ENCODE measurements around the gene DGLUCY.
"Not testable (repeated sequence)": the region's sequence is repeated elsewhere in the genome, so short reads cannot be mapped to it uniquely, and the experiment has no call there.

Gene DGLUCY

DNA sequence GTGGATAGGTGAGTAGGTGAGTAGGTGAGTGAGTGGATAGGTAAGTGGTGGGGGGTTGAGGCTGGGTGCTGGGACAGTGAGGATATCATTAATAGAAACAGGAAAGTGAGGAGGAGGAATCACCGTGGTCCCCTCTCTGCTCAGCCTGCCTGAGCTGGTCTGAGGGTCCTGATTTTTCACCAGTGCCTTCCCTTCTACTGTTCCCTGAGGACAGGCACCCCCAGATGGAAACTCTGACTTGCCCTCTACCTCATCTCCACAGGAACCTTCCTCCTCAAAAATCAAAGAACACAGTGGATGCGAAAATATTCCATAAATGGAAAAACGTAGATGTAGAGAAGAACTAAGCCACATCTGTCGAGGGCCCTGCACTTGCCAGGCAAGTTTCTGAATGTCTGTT lies 128.8 kb downstream of the DGLUCY start:
- no peak for DNase-seq

DNA sequence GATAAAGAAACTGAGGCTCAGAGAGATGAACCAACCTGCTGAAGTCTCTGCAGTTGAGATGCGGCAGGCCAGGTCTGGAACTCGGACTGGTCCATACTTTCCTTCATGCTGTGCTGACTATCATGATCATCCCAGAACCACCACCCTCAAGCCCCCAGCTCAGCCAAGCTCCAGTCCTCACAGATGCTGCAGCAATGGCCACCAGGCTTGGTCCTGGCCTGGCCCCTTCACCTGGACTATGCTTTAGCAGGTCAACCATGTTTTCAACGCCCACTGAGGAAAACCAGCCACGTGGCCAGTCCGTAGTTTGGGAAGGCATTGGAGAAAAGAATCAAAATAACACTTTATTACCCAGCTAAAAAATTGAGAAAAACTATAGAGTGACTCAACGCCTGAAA lies 129.2 kb downstream of the DGLUCY start:
- no peak for DNase-seq

GRCh38 chr14:91244501-91244901 lies 130.6 kb downstream of the DGLUCY start, which contains the start of gene GPR68:
TSS of gene GPR68 (minus strand) at chr14:91244704. CDS start at chr14:91235050, 9,654 bp downstream.
- DNase-seq, result no peak

- DNase-seq, result peak; percentile 71 to 82
These were observed 131.2 kb downstream of the DGLUCY start for GRCh38 chr14:91245029-91245428.

DNA sequence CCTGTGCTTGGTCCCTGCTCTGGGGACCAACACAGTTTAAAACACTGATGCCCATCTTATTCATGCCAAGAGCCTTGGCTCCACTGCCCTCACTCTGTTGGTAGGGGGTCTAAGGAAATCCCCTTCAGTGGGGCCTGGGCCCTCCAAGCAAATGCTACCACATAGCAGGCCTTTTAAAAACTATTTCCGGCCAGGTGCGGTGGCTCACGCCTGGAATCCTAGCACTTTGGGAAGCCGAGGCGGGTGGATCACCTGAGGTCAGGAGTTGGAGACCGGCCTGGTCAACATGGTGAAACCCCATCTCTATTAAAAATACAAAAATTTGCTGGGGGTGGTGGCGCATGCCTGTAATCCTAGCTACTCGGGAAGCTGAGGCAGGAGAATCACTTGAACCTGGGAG lies 131.7 kb downstream of the DGLUCY start:
- not testable (repeated sequence) for DNase-seq

DNA sequence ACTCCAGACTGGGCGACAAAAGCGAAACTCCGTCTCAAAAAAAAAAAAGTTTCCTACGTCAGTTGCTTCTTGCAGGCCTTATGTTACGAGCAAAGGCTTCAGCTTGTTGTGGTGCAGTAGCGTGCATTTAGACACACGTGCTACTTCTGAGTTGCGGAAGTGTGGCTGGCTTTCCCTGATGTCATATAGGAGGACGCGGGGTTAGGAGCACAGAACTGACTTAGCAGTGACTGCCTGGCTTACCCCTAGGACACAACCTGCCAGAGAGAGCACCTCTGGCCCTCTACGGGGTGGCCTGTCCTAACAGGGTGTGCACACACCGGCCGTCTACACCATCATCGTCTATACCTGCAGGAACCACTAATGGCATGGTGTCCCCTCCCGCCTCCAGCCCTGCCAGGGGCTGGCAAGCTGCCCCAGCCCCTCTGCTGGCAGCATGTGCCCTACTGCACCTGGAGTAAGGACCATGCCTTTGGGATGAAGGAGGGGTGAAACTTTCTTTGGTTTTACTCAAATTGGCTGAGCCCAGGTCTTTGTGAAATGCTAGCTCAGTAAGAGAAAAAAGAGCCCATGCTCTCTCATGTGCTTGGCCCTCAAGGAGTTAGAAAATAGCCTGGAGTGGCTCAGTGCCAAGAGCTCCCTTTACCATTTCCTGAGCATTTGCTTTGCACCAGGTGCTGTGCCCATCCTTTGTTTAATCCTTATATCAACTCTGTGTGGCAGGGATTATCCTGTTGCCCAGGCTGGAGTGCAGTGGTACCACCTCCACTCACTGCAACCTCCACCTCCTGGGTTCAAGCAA lies 132.4 kb downstream of the DGLUCY start:
- peak; percentile 86 to 87 for DNase-seq

DNA sequence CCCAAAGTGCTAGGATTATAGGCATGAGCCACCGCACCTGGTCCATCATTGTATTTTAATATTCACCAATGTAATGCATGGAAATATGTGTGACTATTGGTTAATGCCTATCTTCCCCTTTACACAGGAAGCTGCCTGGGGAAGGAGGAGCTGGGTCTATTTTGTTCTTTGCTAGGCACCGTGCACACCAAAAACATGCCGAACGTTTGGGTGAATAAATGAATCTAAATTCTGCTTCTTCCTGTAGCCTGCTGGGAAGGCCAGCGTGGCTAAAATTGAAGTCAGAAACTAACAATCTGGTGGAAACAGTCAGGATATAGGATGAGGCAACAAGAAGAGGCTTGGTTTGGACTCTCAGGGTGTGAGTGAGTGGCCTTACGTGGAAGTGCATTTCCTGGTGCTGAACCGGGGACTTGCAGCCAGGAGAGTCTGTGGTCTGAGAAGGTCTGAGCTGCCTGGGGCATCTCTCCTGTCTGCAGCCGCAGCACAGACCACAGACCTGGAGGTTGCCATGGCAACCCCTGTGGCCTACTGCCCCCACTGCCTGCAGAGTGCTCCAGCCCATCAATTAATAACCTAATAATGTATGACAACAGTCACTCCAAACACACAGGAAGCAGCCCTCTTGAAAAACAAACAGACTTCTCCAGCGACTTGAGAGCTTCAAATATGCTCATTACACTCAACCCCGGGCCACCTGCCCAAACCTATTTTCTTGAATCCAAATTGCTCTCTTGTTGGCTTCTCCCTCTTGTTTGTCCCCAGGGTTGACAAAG lies 136.2 kb downstream of the DGLUCY start:
- peak; percentile 68 to 72 for DNase-seq

GRCh38 chr14:91250912-91251311 lies 137.0 kb downstream of the DGLUCY start:
- DNase-seq, result no peak

DNA sequence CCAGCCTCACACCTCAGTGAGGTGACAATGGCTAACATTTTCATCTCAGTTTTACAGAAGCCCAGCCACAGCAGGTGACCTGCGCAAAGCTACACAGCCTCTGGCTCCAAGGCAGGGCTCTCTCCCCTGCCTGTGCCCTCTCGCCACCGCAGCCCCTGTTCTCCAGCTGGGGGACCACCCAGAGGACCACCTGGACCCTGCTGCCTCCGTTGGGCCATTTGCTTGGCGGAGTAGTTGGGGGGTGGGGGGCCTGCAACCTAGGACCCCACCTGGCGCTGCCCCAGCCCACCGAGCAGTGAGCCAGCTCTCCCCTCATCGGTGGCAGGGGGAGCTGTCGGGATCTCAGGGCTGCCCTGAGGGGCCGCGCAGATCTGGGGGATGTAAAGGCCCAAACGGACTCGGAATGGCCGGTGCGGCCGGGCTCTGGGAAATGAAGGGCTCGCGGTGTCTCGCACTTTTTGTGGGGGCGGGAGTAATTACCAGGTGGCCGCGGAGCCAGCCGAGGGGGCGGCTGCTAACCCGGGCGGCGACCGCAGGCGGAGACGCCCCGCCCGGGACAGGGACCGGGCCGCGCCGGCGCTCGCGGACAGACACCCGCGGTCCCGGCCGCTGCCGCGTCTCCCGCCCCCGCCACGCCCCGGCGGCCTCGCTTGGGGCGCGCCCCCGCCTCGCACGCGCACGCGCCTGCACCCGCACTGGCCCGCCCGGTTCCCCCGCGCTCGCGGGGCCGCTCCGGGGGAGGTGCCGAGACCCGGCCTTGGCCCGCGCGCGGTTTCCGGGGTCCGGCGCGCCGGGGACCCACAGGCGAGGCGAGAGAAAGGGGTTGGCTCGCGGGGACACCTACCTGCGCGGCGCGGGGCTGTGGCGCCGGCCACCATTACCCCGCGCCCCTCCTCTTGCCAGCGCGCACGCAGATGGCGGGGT lies 139.3 kb downstream of the DGLUCY start:
- peak; percentile 56 to 67 for DNase-seq

DNA sequence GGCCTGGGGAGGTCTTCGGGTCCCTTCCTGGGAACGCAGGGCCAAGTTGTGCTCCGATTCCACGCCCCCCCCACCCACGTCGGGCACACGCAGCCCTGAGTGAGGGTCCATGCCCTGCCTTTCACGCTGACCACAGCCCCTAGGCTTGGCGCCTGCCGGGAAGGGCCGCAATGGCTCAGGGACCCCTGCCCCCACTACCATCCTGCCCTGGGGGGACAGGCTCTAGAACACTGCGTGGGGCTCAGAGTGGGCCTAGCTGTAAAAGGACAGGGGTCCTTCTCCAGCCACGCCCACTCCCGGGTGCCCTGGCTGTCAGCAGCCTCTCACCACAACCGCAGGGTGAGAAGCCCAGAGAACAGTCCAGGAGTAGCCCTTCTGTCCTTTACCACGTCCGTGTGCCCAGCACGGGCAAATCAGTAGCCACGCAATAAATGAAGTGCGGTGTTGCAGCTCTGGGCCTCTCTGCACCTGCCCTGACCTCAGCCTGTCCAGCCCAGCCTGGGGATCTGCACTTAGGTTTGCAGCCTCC lies 140.0 kb downstream of the DGLUCY start:
- DNase-seq, result no peak

GRCh38 chr14:91254461-91254860 lies 140.6 kb downstream of the DGLUCY start:
- DNase-seq, result no peak

DNA sequence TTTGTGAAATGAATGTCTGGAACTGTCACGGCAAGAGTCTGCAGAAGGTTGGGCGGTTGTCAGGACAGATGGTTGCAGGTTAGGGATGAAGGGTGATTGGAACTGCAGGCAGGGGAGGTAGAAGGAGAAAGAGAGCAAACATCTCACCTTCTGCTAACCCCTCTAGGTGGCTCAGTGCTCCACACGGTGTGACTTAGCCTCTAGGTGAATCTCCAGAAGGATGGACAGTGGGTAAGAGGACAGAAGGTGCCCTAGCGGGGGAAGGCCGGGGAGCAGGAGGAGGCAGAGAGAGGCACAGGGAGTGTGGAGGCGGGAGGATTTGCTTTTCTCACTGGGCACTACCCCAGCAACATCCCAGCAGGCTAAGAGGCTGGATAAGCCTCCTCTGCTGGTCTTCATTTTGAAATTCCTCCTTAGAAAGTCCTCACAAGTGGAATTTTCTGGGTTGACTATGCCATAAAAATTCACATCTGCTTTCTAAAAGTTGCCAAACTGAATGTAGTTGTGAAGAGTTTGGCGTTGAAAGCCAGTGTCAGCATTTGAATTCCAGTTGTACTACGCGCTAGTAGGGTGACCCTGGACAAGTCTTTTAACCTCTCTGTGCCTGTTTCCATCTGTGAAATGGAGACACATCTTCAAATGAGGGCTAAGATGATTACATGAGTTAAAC lies 141.3 kb downstream of the DGLUCY start:
- no peak for DNase-seq

DNA sequence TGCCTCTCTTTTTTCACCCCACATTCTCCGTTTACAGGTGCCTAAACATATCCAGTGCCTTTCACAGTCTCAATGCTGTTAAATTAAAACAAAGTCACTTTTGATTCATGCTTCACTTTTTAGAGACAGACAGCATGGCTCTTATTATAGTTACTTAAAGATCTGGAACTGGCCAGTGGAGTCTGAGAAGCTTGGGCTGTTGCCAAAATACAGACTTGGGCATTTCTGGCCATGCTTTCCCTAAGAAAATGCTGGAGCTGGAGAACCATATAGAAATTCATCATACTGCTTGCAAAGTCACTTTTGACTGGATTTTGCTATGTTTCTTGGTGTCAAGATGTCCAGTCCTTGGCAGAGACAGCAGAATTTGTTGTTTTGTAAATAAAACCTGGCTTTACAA lies 142.8 kb downstream of the DGLUCY start:
- DNase-seq, result no peak

GRCh38 chr14:91257328-91258010 lies 143.6 kb downstream of the DGLUCY start:
- no peak for DNase-seq

- no peak for DNase-seq
These were observed 144.2 kb downstream of the DGLUCY start for GRCh38 chr14:91258011-91258618.

DNA sequence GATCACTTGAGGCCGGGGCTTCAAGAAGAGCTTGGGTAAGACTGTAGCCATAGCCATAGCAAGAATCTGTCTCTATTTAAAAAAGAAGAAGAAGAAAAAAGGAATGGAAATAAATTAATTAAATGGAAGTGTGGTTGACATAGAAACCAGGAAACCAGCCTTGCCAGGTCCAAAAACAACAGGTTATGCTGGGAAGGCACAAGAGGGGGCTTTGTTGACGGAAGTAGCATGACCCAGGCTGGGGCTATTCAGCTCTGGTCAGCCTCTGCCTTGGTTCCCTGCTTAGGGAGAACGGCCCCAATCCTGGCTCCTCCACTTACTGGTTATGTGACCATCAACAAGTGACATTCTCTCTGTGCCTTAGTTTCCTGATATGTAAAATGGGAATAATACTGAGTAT lies 145.0 kb downstream of the DGLUCY start:
- DNase-seq, result no peak

DNA sequence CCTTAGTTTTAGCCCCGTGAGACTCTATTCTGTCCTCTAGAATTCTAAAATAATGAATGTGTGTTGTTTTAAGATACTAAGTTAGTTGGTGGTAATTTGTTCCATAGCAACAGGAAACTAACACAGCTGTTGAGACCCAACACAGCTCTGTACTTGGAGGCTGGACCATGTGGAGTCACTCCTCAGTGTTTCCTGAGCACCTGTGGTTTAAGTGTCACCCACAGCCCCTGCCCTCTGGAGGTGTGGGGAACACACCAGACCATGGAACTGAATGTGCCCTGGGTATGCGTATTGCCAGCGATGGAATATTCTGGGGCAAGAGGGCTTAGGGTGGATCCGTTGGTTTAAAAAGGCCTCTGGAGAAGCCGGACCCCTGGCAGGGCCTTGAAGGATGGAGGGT lies 147.2 kb downstream of the DGLUCY start:
- peak in 1 of 2 donors; percentile 41 for DNase-seq

DNA sequence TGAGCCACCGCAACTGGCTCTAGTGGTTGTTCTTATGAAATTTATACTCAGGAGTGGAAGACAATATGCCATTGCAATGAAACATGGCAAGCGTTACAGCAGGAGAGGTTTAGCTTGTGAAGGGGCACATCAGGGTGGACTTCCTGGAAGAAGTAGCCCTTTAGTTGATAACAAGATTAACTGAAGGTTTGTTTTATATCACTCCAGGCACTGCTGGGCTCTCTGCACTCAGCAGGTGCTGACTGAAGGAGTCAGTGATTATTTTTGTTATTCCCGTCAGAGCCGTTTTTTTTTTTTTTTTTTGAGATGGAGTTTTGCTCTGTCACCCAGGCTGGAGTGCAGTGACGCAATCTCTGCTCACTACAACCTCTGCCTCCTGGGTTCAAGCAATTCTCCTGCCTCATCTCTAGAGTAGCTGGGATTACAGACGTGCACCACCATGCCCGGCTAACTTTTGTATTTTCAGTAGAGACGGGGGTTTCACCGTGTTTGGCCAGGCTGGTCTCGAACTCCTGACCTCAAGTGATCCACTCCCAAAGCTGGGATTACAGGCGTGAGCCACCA lies 148.2 kb downstream of the DGLUCY start:
- DNase-seq, result no peak

- DNase-seq, result no peak
These were observed 149.5 kb downstream of the DGLUCY start for GRCh38 chr14:91263329-91263728.
